HG03565 (cell line): Measurements from ENCODE around the gene CENPT.
"Not testable (repeated sequence)": the region's sequence is repeated elsewhere in the genome, so short reads cannot be mapped to it uniquely, and the experiment has no call there.

ENCODE experiments used
- ATAC-seq: cut with Tn5 transposase; IDR thresholded peaks from one replicate; pipeline ENCODE4 v1.9.1; 2021; ENCODE audit warnings: mild to moderate bottlenecking, moderate library complexity; ENCODE audit not compliant: unreplicated experiment

The CENPT gene

DNA sequence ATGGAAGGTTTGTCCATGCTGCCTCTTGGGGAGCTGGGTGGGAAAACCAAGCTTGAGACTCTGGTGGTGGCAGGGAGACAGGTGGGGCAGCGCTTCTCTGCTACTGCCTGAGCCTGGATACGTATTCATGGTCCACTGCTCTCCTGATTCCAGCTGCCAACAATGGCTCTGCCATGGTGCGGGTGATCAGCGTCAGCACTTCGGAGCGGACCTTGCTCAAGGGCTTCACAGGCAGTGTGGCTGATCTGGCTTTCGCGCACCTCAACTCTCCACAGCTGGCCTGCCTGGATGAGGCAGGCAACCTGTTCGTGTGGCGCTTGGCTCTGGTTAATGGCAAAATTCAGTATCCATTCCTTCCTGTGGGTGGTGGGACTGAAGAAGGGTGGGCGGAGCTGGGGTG is 29.6 kb upstream of the CENPT start:
- ATAC-seq = no peak

DNA sequence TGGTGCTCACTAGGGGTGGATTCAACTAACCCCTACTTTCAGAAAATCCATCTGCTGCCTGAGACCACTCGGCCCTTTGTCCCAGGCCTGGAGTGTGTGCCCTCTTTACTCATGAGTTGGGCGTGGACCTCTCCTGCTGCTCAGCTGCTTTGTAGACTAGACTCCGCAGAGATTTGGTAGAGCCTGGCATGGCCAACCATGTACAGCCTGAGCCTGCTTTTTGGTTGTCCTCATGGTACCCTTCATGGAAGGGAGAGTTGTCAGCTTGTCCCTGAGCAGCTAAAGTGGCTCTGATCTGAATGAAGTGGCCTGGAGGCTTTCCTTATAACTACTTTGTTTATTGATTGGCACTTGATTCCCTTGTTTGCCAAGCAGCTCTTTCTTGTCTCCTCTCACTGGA is 26.9 kb upstream of the CENPT start:
- no peak for ATAC-seq

DNA sequence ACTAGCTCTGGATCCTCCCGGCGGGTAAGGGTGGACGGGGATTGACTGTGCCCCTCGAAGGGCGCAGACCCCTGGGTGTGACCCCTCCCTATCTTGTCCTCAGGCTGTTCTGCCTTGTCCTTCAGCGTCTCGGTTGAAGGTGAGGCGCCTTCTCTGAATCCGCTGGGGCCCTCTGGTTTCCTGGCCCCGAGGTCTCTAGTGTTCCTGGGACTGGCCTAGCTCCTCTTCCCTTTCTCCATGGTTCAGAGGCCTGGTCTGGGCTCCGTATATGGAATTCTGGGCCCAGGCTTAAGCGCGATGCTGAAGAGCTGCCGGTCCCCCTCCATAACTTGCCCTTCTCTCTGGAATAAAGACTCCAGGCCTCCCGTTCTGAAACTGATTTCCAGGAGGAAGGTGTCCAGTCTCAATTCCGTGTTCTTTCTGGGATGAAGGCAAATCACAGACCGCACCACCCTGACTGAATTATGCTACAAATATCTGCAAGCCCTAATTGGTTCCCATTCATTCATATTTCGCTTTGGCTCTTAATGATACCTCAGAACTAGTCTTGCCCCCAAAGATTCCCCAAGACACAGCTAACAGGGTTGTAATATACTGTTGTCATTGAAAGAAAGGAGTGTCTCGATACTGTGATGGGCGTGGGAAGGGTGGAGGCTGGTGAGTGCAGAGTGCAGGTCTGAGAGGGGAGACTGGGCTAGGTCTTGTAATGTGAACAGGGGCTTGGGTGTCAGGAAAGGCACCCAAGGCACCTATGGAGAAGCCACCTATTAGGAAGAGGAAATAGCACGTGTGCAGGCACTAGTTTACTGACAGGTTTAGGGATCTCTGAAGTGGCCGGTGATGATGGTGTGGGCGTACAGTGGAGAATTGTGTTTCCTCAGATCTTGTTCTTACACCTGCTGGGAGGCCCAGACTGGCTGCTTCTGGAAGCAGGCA is 26.2 kb upstream of the CENPT start:
- no peak for ATAC-seq

DNA sequence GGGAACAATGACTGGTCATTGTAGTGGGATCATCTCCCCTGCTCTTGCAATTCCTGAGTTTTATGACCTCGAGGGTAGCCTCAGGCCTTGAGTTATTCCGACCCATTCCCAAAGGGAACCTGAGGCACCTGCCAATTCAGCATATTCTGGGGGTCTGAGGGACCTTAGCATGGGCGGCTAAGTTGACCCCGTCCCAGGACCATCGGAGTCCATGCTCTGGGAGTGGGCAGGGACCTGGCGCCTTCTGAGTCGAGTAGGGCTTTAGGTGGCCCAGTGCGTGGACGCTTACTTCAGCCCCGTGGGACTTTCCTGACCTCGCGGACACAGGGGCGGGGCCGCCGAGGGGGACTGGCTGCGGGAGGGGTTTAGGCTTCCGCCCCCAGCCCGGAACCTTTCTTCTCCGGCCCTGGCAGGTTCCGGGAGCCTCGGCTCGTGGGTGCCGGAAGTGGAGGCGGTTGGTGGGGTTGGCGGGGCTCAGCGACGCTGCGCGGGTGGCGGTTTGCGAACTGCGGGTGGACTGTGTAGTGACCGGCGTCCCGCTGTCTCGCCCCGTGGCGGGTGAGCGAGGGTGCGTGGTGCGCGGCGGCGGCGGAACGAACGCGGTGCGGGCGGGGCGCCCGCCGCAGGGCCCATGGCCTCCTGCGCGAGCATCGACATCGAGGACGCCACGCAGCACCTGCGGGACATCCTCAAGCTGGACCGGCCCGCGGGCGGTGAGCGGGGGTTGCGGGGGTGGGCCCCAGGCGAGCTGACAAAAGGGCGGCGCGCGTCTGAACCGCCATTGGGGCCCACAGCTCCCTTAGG is 25.3 kb upstream of the CENPT start, which contains the start of gene EDC4:
EDC4 (plus strand) TSS at position 422 of the 804 bp plus-strand sequence; CDS start at position 632, 210 bp downstream.
- ATAC-seq = peak; percentile 59

DNA sequence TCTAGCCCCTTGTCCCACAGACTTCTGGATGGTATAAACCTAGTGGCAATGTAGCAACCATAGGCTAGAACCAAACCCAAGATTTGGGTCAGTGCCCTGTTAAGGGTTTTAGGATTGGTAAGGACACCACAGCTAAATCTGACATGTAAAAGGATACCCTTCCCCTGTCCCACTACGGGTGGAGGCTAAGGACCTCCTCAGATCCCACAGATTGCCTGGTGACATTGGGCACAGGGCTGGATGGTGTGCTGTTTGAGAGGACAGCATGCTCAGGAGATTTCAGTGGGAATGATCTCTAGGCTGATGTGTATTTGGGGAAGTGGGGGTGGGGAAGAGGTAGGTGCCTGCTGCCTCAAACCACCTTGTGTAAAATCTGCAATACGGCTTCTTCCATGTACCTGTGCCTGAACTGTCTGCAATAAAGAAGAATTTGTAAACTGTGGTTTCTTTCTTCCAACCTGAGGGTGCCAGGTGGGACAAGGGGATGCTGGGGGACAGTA is 24.7 kb upstream of the CENPT start:
- no peak for ATAC-seq

DNA sequence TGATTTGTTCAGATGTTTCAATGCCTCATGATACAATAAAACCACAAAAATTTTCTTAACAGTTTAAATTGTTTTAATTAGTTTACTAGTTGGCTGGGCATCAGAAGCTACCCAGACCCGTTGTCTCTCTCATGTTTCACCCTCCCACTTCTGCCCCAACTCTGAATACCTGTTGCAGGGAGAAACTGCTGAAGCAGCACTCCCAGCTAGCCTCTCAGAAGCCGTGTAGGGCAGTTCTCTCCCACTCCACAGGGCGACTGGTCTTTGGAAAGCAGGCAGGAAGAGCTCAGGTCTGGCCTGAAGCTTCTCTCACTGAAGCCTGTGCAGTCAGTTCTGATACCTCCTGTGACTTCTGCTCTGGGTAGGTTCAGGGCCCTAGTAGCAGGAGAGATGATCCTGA is 23.8 kb upstream of the CENPT start:
- no peak for ATAC-seq

DNA sequence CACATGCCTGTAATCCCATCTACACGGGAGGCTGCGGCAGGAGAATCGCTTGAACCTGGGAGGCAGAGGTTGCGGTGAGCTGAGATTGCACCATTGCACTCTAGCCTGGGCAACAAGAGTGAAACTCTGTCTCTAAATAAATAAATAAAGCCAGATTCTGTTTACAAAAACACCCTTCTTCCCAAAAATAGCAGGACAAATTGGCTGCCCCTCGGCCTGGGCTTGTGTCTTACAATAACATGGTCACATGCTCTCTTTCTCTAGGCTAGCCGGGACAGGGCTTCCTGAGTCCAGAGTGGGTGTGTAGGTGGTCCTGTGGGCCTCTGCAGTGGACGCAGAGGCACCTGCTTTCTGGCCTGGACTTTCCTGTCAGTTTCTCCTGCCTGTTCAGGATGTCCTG is 22.2 kb upstream of the CENPT start:
- ATAC-seq = no peak

DNA sequence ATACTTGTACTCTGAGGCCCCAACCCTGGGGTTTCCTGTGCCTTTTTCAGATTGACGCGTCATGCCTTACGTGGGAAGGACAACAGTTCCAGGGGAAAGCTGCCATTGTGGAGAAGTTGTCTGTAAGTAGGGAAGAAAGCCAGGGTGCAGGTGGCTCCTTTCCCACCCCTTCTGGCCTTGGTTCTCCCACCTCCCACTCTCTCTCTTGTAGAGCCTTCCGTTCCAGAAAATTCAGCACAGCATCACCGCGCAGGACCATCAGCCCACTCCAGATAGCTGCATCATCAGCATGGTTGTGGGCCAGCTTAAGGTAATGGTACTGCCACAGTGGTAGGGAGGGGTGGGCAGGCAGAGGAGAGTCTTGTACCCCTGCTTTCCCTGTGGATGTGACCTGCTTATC is 20.8 kb upstream of the CENPT start:
- ATAC-seq = no peak

DNA sequence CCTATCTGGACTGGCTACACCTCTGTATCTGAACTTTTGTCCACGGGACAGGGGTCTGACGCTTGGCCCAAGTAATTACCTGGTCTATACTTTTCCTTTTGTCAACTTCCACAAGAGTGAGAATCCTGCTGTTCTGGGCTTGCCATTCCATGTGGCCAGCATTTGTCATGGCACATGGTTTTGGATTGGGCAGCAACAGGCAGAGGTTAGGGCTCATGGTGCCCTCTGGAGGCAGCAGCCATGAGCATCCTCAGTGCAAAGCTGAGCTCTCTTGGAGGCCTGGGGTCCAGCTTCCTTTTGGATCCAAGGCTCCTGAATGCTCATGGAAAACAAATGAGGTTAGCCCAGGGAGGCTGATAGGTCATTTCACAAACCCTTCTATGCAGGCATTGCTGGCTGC is 17.8 kb upstream of the CENPT start:
- no peak for ATAC-seq

DNA sequence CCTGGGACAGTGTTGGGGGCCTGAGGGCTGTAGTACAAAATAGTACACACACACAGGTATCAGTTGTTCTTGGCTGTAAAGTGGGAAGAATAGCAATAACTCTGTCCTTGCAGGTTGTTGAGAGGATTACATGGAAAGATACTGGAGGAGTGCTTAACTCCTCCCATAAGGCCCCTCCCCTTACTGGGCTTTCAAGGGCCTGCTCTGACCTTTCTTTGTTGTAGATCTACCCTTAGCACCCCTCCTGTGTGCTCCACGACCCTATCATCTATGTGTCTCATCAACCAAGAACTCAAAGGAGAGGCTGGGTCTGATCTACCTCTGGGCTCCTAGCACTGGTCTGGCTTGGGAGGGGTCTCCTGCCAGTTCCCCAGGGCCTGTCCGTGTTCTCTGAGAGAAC is 17.1 kb upstream of the CENPT start:
- ATAC-seq = no peak

DNA sequence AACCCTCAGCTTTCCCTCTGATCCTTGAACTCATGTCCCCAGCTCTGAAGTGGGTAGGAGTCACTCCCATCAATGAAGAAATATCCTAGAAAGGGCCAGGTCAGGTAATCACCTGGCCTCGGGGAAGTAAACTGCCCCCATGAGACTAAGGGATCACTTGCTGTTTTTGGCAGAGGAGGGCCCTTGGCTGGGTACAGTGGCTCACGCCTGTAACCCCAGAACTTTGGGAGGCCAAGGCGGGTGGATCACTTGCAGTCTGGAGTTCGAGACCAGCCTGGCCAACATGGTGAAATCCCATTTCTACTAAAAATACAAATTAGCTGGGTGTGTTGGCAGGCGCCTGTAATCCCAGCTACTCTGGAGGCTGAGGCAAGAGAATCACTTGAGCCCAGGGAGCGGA is 16.6 kb upstream of the CENPT start:
- not testable (repeated sequence) for ATAC-seq

DNA sequence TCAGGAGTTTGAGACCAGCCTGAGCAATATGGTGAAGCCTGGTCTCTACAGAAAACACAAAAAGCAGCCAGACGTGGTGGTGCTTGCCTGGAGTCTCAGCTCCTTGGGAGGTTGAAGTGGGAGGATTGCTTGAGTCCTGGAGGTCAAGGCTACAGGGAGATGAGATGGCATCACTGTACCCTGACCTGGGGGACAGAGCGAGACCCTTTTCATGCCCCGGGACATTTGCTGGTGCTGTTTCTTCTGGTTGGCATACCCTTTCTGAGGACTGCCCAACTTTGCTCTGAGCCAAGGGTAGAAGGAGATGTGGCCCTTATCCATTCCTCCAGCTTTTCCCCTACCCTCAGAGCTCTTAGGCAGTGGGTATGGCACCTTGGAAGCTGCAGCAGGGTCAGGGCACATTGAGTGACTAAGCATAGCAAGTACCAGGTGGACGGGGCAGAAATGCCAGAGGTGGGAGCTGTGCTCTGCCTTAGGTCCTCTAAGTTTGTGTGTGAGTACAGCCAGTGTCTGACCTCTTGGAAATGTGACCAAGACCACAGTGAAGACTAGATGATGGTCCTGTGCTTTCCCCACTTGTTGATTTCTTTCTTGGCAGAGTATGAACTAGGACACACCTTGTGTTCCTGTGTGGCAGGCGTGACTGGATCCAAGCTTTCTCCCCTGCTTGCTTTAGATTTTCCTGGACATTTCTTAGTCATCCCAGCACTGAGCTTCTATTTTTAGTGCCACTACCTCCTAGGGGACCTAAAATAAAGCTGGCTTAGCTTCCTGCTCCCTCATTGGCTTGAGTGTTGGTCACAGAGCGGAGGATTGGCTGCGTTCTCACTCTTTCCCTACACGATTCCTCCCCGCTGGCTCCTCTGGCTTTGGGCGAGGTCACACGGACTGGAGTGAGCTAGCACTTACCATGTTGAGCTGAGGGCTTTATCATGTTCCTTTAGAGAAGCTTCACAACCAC is 15.4 kb upstream of the CENPT start:
- ATAC-seq = no peak

DNA sequence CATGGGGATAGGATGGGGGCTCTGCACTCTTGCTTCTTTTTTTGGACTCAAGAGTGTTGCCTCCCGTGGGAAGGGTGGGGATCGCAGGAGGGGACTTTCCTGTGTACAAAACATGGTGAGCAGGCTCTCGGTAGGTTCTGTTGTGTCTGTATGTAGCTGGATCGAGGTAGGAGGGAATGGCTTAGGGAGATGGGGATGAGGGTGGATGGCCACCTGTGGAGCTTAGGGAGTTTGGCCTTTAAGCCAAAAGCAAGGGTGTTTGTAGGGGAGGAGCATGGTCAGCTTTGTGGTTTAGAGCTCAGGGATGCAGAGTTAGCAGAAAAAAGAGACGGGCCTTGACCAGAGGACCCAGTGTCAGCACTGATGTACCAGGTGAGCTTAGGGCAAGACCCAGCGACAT is 14.4 kb upstream of the CENPT start:
- no peak for ATAC-seq

DNA sequence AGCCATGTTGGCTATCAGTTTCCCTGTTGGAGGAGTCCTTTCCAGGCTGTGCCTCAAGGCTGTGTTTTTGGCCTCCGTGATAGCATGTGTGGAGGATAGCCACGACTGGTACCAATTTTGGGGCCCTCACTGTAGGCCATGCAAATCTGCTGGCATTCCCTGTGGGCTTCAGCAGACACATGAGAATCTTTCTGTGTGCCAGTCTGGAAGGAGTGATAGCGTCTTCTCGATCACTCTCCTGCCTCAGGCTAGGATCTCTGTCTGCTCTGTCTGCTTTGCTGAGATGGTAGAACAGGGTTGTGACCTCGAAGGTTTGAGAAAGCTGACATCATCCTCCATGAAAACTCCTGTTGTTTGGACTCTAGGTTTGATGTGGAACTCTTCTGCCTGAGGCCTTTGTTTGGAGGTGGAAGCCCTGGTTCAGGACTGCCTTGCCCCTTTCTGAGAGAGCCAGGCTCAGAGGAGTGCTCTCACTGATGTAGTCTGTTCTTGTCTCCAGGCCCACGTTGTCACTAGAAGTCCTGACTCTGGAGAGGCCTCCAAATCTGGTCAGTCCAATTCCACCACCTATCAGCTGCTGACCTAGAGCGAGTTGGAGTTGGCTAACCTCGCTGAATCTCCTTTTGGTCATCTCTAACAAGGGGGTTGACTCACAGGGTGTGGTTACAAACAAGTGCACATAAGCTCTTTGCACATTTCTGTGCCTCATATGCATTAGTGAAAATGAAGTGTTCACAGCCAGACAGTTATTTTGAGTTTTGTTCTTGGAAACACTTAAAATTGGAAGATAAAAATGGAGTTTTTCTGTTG is 13.3 kb upstream of the CENPT start:
- ATAC-seq = no peak

DNA sequence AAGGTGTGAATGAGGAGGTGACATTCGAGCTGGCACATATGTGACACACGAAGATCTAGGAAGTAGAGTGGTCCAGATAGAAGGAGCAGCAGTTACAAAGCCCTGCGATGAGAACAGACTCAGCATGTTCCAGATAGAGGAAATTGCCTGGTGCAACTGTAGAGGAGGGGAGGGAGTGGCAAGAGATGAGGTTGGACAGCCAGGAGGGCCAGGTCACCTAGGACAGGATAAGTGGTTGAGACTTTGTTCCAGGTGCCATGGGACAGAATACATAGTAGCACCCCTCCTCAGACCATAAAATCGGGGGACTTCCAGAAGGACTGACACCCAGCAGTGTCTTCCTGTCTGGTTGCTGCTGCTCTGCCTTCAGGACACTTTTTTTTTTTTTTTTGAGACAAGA is 11.0 kb upstream of the CENPT start:
- ATAC-seq = no peak

DNA sequence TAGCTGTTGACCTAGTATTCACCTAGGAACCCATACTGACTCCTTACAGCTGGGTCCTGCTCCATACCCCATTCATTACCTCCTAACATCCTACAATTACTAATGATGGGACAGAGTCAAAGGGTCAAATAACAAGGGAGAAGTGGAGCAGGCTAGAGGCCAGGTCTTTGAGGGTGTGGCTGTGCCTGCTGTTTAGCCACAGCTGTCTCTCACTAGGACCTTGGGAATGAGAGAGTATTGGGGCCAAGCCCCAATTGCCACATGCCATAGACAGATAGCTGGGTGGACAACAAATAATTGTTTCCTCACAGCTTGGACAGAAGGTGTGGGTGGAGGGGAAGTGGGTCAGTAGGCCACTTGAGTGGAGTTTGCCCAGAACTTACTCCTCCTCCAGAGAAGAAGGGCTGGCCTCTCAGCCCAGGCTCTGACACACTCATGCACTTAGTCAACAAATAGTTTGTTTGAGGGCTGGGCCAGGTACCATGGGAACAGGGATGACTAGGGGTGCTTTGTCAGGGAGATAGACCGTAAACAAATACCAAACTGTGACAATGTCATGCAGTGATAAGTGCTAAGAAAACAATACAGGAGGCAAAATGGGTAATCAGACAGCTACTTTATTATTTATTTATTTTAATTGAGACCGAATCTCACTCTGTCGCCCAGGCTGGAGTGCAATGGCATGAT is 10.2 kb upstream of the CENPT start:
- no peak for ATAC-seq

DNA sequence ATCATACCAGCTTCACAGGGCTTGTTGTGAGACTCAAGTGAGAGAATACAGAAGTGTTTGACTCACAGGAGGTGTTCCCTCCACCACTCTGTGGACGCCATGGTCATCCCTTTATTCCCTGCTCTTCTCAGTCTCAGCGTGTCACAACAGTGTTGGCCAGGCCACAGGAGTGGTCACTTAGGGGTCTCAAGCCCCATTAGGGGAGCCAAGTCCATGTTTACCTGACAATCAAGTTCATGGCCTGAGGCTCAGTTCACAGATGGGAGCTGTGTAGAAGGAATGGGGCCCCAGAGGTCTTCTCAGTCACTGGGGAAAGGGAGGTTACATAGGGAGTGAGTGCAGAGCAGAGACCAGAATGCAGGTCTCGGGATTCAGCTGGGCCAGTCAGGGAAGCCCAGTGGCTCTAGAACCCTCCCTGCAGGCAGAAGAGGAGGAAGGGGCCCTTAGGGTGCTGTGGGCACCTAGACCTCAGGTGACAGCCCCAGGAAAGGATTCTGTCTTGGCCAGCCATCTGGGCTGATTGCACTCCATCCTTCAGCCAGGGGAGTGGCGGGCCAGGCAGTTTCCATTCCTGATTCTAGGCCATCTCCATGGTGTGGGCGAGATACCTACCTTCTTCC is 9.5 kb upstream of the CENPT start:
- ATAC-seq = no peak

DNA sequence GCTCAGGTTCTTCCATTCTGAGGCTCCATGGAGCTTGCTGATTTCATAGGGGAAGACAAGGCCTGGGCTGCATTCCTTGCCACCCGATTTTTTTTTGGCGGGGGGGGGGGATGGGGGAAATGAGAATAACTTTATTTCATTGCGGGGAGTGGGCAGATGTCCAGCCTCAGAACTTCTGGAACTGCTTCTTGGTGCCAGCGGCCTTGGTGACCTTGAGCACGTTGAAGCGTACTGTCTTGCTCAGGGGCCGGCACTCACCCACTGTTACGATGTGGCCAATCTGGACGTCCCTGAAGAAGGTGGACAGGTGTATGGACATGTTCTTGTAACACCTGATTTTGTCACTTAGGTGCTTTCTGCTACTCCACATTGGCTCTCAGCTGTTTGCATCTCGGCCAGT is 8.3 kb upstream of the CENPT start:
- no peak for ATAC-seq

DNA sequence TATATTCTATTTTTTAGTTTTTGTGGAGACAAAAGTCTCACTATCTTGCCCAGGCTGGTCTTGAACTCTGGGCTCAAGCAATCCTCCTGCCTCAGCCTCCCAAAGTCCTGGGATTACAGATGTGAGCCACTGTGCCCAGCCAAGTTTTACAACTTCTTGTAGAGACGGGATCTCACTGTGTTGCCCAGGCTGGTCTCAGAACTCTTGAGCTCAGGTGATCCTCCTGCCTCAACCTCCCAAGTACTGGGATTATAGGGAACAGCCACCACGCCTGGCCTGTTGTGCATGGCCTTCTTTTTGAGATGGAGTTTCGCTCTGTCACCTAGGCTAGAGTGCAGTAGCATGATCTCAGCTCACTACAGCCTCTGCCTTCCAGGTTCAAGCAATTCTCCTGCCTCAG is 6.2 kb upstream of the CENPT start:
- ATAC-seq = no peak
